Neutrophil (primary cell): Measurements from ENCODE around the gene FRYL.

ENCODE experiments used
- H3K27ac ChIP-seq: fragments of 200-600 bp; sonication (generic); 2 replicates; pipeline ENCODE4 v1.5.1; 2016; ENCODE audit warnings: mild to moderate bottlenecking, moderate library complexity
- H3K27me3 ChIP-seq: fragments of 200-600 bp; sonication (generic); 2 replicates; pipeline ENCODE4 v1.6.0; 2016; ENCODE audit warnings: mild to moderate bottlenecking
- H3K36me3 ChIP-seq: fragments of 200-600 bp; sonication (generic); 2 replicates; pipeline ENCODE4 v1.5.1; 2017
- H3K4me1 ChIP-seq, 2 experiments: fragments of 200-600 bp in 1 of 2; sonication (generic) in 1 of 2; 1 replicate in 1 of 2; 2 replicates in 1 of 2; pipeline versions ENCODE4 v1.5.1 to v1.6.1; 2013 to 2016; ENCODE audit warnings: low read depth in 1 of 2, low read length in 1 of 2, mild to moderate bottlenecking in 1 of 2, moderate library complexity in 1 of 2; ENCODE audit not compliant: control insufficient read depth in 1 of 2, insufficient read depth in 1 of 2
- H3K4me3 ChIP-seq, 2 experiments: fragments of 200-600 bp in 1 of 2; sonication (generic) in 1 of 2; 1 replicate in 1 of 2; 2 replicates in 1 of 2; pipeline ENCODE4 v1.5.1; 2013 to 2016; ENCODE audit warnings: low read depth in 1 of 2, low read length in 1 of 2, mild to moderate bottlenecking in 1 of 2, moderate library complexity in 1 of 2
- H3K9me3 ChIP-seq: fragments of 200-600 bp; sonication (generic); 2 replicates; pipeline ENCODE4 v1.5.1; 2016
- CTCF ChIP-seq: fragments of 200-600 bp; sonication (generic); IDR thresholded peaks from 2 replicates; pipeline ENCODE4 v1.5.1; 2016; ENCODE audit warnings: antibody characterized with exemption

The FRYL gene

GRCh38 chr4:48693856-48694574, 86.1 kb downstream of the FRYL start:
- H3K9me3 ChIP-seq = no peaks in the 10 kb centered on the region
- no peak overlapping the region for H3K27ac ChIP-seq
- no peaks in the 10 kb centered on the region for H3K27me3 ChIP-seq
- TF ChIP-seq CTCF = no peak
- peaks cover 8 to 10% of the 10 kb centered on the region in 2 experiments for H3K4me1 ChIP-seq
- no peaks in the 10 kb centered on the region for H3K36me3 ChIP-seq
- no peak overlapping the region for H3K4me3 ChIP-seq

GRCh38 chr4:48692897-48693296, 87.2 kb downstream of the FRYL start:
- Histone ChIP-seq H3K36me3 (no peaks in the 10 kb centered on the region), H3K9me3 (no peaks in the 10 kb centered on the region), H3K27me3 (no peaks in the 10 kb centered on the region), H3K4me3 (no peak overlapping the region), H3K4me1 (peaks cover 0 to under 1% of the 10 kb centered on the region in 2 experiments), H3K27ac (no peak overlapping the region)
- no peak for TF ChIP-seq CTCF

GRCh38 chr4:48692044-48692443, 88.0 kb downstream of the FRYL start:
- H3K27ac ChIP-seq = no peak overlapping the region
- H3K27me3 ChIP-seq = no peaks in the 10 kb centered on the region
- no peaks in the 10 kb centered on the region for H3K9me3 ChIP-seq
- H3K4me1 ChIP-seq = no peaks in the 10 kb centered on the region
- H3K4me3 ChIP-seq = no peak overlapping the region
- no peak for TF ChIP-seq CTCF
- no peaks in the 10 kb centered on the region for H3K36me3 ChIP-seq

- H3K9me3 ChIP-seq = no peaks in the 10 kb centered on the region
- H3K36me3 ChIP-seq = no peaks in the 10 kb centered on the region
- no peak overlapping the region for H3K27ac ChIP-seq
- no peak for TF ChIP-seq CTCF
- H3K4me1 ChIP-seq = peaks cover 3 to 8% of the 10 kb centered on the region in 2 experiments
- H3K4me3 ChIP-seq = no peak overlapping the region
- no peaks in the 10 kb centered on the region for H3K27me3 ChIP-seq
These were observed 91.1 kb downstream of the FRYL start for GRCh38 chr4:48688953-48689352.

GRCh38 chr4:48687313-48688051, 92.6 kb downstream of the FRYL start:
- TF ChIP-seq CTCF = no peak
- Histone ChIP-seq H3K27ac (no peak overlapping the region), H3K36me3 (no peaks in the 10 kb centered on the region), H3K27me3 (no peaks in the 10 kb centered on the region), H3K9me3 (no peaks in the 10 kb centered on the region), H3K4me1 (peaks cover 3 to 8% of the 10 kb centered on the region in 2 experiments), H3K4me3 (no peak overlapping the region)
